Stimulated activated naive CD8-positive, alpha-beta T cell treated with anti-CD3 and anti-CD28 coated beads, Interleukin-15, amount 100 ng/mL, for 72 hours (primary cell): ENCODE data around the gene FBLN2.

Source experiments
- ATAC-seq: fragments of 150-1000 bp; cut with Tn5 transposase; 2 replicates; pipeline ENCODE4 v1.10.0; 2021; ENCODE audit warnings: mild to moderate bottlenecking, moderate library complexity
- DNase-seq, 2 donors: peaks; one replicate each; pipeline ENCODE4 v3.0.0; 2021 to 2022
- H3K27ac Mint-ChIP-seq, 2 donors: one replicate each; pipeline ENCODE4 v1.8.0; 2022; ENCODE audit warnings: mild to moderate bottlenecking in 2 of 2, mixed read lengths in 2 of 2, moderate library complexity in 2 of 2
- H3K27me3 Mint-ChIP-seq: one replicate; pipeline ENCODE4 v1.8.0; 2022; ENCODE audit warnings: mixed read lengths
- H3K4me1 Mint-ChIP-seq: one replicate; pipeline ENCODE4 v1.8.0; 2022; ENCODE audit warnings: mild to moderate bottlenecking, mixed read lengths
- H3K4me3 Mint-ChIP-seq, 2 donors: one replicate each; pipeline ENCODE4 v1.8.0; 2022; ENCODE audit warnings: mild to moderate bottlenecking in 2 of 2, mixed read lengths in 2 of 2, moderate library complexity in 1 of 2
- H3K9me3 Mint-ChIP-seq, 2 donors: one replicate each; pipeline ENCODE4 v1.8.0; 2022; ENCODE audit warnings: mixed read lengths in 2 of 2

FBLN2 gene

GRCh38 chr3:13601692-13602080 is 52.8 kb downstream of the FBLN2 start:
- Mint-ChIP-seq H3K4me1 (no peaks in the 10 kb centered on the region), H3K27ac (no peak overlapping the region), H3K4me3 (no peak overlapping the region), H3K9me3 (no peaks in the 10 kb centered on the region), H3K27me3 (no peaks in the 10 kb centered on the region)
- ATAC-seq (no peak), DNase-seq (no peak)

GRCh38 chr3:13605555-13605954 is 56.6 kb downstream of the FBLN2 start:
- H3K4me3 Mint-ChIP-seq: no peak overlapping the region
- ATAC-seq (no peak), DNase-seq (no peak)

GRCh38 chr3:13607821-13608597 is 59.1 kb downstream of the FBLN2 start:
- Mint-ChIP-seq H3K9me3 (no peaks in the 10 kb centered on the region), H3K27ac (peak overlapping the region; percentile 2 to 27)
- no peak for ATAC-seq

More at GRCh38 chr3:13605555-13605954, 56.6 kb downstream of the FBLN2 start:
- H3K27ac Mint-ChIP-seq: no peak overlapping the region
- H3K4me1 Mint-ChIP-seq: no peaks in the 10 kb centered on the region
- H3K27me3 Mint-ChIP-seq: no peaks in the 10 kb centered on the region
- no peaks in the 10 kb centered on the region for H3K9me3 Mint-ChIP-seq

GRCh38 chr3:13608969-13609725 is 60.2 kb downstream of the FBLN2 start:
- ATAC-seq: no peak
- Mint-ChIP-seq H3K4me1 (no peaks in the 10 kb centered on the region), H3K4me3 (no peak overlapping the region), H3K27me3 (no peaks in the 10 kb centered on the region), H3K9me3 (no peaks in the 10 kb centered on the region), H3K27ac (no peak overlapping the region)
- no peak for DNase-seq

More at GRCh38 chr3:13607821-13608597, 59.1 kb downstream of the FBLN2 start:
- Mint-ChIP-seq H3K4me1 (no peaks in the 10 kb centered on the region), H3K27me3 (no peaks in the 10 kb centered on the region), H3K4me3 (no peak overlapping the region)
- DNase-seq: no peak

- ATAC-seq (no peak), DNase-seq (no peak)
- H3K9me3 Mint-ChIP-seq: peaks cover 5 to 6% of the 10 kb centered on the region in 2 donors
- no peaks in the 10 kb centered on the region for H3K4me1 Mint-ChIP-seq
- H3K27ac Mint-ChIP-seq: no peak overlapping the region
- no peaks in the 10 kb centered on the region for H3K27me3 Mint-ChIP-seq
- H3K4me3 Mint-ChIP-seq: no peak overlapping the region
Measured at GRCh38 chr3:13610006-13610570, 61.2 kb downstream of the FBLN2 start.

- Mint-ChIP-seq H3K9me3 (peaks cover 5 to 6% of the 10 kb centered on the region in 2 donors), H3K27ac (no peak overlapping the region), H3K4me3 (no peak overlapping the region), H3K27me3 (no peaks in the 10 kb centered on the region), H3K4me1 (no peaks in the 10 kb centered on the region)
- DNase-seq (no peak), ATAC-seq (no peak)
Measured at GRCh38 chr3:13611221-13611620, 62.3 kb downstream of the FBLN2 start.

- Mint-ChIP-seq H3K27ac (no peak overlapping the region), H3K27me3 (no peaks in the 10 kb centered on the region), H3K4me3 (no peak overlapping the region), H3K9me3 (peaks cover 5 to 6% of the 10 kb centered on the region in 2 donors), H3K4me1 (no peaks in the 10 kb centered on the region)
- no peak for ATAC-seq
- DNase-seq: no peak
Measured at GRCh38 chr3:13612829-13613228, 63.9 kb downstream of the FBLN2 start.

GRCh38 chr3:13613343-13614190 is 64.6 kb downstream of the FBLN2 start:
- ATAC-seq: no peak
- DNase-seq: no peak
- H3K27me3 Mint-ChIP-seq: no peaks in the 10 kb centered on the region
- no peak overlapping the region for H3K27ac Mint-ChIP-seq
- peaks cover 5 to 6% of the 10 kb centered on the region in 2 donors for H3K9me3 Mint-ChIP-seq
- no peaks in the 10 kb centered on the region for H3K4me1 Mint-ChIP-seq
- no peak overlapping the region for H3K4me3 Mint-ChIP-seq

GRCh38 chr3:13614607-13615006 is 65.7 kb downstream of the FBLN2 start:
- Mint-ChIP-seq H3K27ac (peak overlapping the region in 1 of 2 donors; percentile 75), H3K27me3 (no peaks in the 10 kb centered on the region), H3K4me3 (no peak overlapping the region), H3K4me1 (no peaks in the 10 kb centered on the region), H3K9me3 (peaks cover 5 to 6% of the 10 kb centered on the region in 2 donors)
- DNase-seq (no peak), ATAC-seq (no peak)

- H3K27ac Mint-ChIP-seq: no peak overlapping the region
- DNase-seq: no peak
- ATAC-seq: no peak
Measured at GRCh38 chr3:13615019-13615528, 66.1 kb downstream of the FBLN2 start.

GRCh38 chr3:13616359-13616758 is 67.4 kb downstream of the FBLN2 start:
- DNase-seq: no peak
- Mint-ChIP-seq H3K27ac (no peak overlapping the region), H3K4me3 (no peak overlapping the region), H3K27me3 (no peaks in the 10 kb centered on the region), H3K9me3 (peaks cover 5 to 6% of the 10 kb centered on the region in 2 donors), H3K4me1 (peaks cover under 1% of the 10 kb centered on the region)
- ATAC-seq: no peak

More at GRCh38 chr3:13615019-13615528, 66.1 kb downstream of the FBLN2 start:
- Mint-ChIP-seq H3K27me3 (no peaks in the 10 kb centered on the region), H3K4me3 (no peak overlapping the region), H3K4me1 (no peaks in the 10 kb centered on the region), H3K9me3 (peaks cover 5 to 6% of the 10 kb centered on the region in 2 donors)

- no peak for ATAC-seq
- H3K9me3 Mint-ChIP-seq: peaks cover 5 to 6% of the 10 kb centered on the region in 2 donors
- H3K27me3 Mint-ChIP-seq: no peaks in the 10 kb centered on the region
- H3K4me1 Mint-ChIP-seq: peaks cover 8% of the 10 kb centered on the region
- H3K4me3 Mint-ChIP-seq: no peak overlapping the region
- DNase-seq: no peak
- no peak overlapping the region for H3K27ac Mint-ChIP-seq
Measured at GRCh38 chr3:13617097-13617738, 68.3 kb downstream of the FBLN2 start.

GRCh38 chr3:13617981-13618380 is 69.1 kb downstream of the FBLN2 start:
- H3K9me3 Mint-ChIP-seq: peaks cover 5 to 6% of the 10 kb centered on the region in 2 donors
- peaks cover 8% of the 10 kb centered on the region for H3K4me1 Mint-ChIP-seq
- ATAC-seq: no peak
- no peaks in the 10 kb centered on the region for H3K27me3 Mint-ChIP-seq
- H3K27ac Mint-ChIP-seq: no peak overlapping the region
- no peak for DNase-seq
- no peak overlapping the region for H3K4me3 Mint-ChIP-seq

- Mint-ChIP-seq H3K4me3 (no peak overlapping the region), H3K27me3 (no peaks in the 10 kb centered on the region), H3K27ac (no peak overlapping the region), H3K4me1 (peaks cover 8% of the 10 kb centered on the region), H3K9me3 (peaks cover 5 to 6% of the 10 kb centered on the region in 2 donors)
- DNase-seq (no peak), ATAC-seq (no peak)
Measured at GRCh38 chr3:13618836-13619235, 69.9 kb downstream of the FBLN2 start.
